DMS 273 (cell line): ENCODE data around the gene USP24.
"Not testable (repeated sequence)": the region's sequence is repeated elsewhere in the genome, so short reads cannot be mapped to it uniquely, and the experiment has no call there.

ENCODE experiments used
- DNase-seq: peaks from one replicate; lab custom pipeline; 2025; ENCODE audit not compliant: unreplicated experiment; lab: John Stamatoyannopoulos, UW

USP24 gene

DNA sequence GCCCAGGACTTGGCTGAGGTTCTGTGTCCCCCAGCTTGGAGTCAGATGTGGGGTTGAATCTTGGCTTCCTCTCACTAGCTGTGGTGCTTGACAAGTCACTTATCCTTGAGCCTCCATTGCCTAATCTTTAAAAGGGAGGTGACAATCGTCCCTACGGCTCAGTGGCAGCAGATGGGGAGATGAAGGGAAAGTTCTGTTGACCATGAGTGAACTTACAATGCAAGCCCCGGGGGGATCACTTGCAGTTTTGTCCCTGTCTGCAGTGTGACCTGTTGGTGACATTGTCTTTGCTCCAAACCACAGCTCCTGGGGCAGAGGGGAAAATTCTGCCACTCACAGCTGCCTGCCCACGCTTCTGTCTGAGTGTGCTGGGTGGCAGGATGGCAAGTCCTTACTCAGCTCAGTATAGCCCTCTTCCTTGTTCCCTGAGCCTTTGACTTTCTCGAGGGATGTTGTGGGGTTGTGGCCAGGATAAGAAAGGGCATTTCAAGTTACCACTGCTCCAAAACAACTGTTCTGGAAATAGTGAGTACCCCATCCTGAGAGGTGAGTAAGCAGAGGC, 174.2 kb downstream of the USP24 start:
- no peak for DNase-seq

DNA sequence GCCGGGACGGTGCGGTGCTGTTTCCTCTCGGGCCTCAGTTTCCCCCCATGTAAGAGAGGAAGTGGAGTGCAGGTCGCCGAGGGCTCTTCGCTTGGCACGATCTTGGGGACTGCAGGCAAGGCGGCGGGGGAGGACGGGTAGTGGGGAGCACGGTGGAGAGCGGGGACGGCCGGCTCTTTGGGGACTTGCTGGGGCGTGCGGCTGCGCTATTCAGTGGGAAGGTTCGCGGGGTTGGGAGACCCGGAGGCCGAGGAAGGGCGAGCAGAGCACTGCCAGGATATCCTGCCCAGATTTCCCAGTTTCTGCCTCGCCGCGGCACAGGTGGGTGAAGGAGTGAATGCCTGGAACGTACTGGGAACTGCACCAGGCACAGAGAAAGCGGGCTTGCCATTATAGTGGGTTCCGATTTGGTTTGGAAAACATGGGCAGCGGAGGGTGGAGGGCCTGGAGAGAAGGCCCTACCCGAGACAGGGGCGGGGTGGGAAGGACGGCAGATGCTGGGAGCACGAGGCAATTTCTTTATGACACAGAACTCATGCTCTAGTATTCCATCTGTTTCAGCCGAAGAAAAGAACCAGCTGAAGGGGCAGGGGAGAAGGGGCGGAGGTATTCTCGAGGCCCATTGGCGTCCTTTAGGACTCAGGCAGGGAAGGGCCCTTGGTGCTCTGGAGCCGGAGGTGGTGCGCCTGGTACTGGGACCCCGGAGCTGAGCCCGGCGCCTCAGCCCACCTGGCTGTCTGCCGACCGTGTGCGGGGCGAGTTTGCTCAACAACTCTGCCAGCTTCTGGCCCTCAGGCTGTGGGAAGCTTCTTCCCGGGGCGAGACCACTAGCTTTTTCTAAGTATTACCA, 174.9 kb downstream of the USP24 start:
- DNase-seq = peak; percentile 88

DNA sequence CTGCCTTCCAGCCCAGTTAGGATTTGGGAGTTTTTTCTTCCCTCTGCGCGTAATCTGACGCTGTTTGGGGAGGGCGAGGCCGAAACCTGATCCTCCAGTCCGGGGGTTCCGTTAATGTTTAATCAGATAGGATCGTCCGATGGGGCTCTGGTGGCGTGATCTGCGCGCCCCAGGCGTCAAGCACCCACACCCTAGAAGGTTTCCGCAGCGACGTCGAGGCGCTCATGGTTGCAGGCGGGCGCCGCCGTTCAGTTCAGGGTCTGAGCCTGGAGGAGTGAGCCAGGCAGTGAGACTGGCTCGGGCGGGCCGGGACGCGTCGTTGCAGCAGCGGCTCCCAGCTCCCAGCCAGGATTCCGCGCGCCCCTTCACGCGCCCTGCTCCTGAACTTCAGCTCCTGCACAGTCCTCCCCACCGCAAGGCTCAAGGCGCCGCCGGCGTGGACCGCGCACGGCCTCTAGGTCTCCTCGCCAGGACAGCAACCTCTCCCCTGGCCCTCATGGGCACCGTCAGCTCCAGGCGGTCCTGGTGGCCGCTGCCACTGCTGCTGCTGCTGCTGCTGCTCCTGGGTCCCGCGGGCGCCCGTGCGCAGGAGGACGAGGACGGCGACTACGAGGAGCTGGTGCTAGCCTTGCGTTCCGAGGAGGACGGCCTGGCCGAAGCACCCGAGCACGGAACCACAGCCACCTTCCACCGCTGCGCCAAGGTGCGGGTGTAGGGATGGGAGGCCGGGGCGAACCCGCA, 175.7 kb downstream of the USP24 start, which contains the start of gene PCSK9:
Gene PCSK9 (plus strand): TSS at position 207 of the 741 bp plus-strand sequence. CDS start 290 bp downstream, at position 497.
- peak; percentile 32 for DNase-seq

DNA sequence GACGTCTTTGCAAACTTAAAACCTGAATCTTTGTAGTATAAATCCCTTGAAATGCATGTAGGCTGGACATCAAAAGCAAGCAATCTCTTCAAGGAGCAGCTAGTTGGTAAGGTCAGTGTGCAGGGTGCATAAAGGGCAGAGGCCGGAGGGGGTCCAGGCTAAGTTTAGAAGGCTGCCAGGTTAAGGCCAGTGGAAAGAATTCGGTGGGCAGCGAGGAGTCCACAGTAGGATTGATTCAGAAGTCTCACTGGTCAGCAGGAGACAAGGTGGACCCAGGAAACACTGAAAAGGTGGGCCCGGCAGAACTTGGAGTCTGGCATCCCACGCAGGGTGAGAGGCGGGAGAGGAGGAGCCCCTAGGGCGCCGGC, 176.2 kb downstream of the USP24 start:
- DNase-seq = no peak

DNA sequence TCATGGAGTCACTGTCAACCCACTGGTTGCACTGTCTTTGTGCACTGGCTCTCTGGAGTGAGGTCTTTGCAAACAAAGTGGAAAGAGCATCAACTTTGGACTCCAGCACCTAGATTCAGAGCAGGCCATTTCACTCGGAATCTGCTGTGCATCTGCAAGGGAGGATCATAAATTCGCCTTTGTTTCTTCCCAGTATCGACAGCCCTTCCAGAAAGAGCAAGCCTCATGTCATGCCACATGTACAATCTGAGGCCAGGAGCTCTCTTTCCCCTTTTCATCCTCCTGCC, 176.7 kb downstream of the USP24 start:
- no peak for DNase-seq

DNA sequence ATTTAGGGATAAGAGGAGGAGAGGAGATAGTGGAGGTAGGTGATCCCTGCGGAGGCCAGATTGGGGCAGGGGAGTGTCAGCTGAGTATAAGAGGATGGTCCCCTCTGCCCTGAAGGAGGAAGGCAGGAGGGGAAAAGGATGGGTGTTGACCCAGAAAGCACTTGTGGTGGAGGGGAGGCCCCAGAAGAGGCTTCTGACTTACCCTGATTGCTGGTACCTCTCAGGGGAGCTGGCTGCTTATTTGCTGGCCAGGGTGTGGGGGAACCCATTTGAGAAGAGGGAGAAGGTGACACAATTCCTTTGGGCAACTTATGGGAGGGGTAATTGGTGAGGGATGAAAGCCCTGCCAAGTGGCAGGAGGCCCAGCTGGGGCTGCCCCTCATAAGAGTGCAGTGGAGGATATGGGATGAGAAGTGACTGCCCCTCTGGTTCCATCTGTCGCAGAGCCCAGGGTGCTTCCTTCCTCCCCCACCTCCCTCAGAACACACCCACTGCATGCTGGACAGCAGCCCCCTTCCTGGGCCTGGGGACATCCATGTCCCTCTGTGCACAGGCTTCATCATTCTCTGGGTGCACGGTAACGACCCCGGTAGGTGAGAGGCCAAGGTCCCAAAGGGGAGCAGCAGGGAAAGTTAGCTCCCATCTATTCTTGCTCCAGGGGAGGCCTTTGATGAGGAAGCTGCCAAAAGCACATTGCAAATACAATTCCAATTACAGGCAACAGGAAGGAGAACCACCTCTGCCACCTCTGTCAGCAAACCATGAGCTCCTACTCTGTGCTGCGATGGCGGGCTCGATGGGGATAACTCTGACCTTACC, 177.2 kb downstream of the USP24 start:
- peak; percentile 66 for DNase-seq

DNA sequence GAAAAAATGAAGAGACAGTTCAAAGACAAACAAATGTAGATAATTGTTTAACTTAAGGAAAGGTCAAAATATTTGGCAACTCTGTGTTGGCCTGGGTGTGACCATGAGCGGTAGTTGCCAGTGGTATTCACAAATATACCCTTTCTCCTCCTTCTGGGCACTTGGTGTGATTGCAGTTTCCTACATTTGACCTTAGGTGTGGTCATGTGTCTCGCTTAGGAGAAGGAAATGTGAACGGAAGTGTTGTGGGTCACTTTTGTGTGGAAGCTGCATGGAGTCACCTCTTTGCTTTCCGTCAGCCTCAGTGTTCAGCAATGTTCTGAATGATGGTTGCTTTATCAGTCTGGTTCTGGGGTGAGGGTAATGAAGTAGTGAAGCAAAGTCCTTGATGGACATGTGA, 179.3 kb downstream of the USP24 start:
- no peak for DNase-seq

DNA sequence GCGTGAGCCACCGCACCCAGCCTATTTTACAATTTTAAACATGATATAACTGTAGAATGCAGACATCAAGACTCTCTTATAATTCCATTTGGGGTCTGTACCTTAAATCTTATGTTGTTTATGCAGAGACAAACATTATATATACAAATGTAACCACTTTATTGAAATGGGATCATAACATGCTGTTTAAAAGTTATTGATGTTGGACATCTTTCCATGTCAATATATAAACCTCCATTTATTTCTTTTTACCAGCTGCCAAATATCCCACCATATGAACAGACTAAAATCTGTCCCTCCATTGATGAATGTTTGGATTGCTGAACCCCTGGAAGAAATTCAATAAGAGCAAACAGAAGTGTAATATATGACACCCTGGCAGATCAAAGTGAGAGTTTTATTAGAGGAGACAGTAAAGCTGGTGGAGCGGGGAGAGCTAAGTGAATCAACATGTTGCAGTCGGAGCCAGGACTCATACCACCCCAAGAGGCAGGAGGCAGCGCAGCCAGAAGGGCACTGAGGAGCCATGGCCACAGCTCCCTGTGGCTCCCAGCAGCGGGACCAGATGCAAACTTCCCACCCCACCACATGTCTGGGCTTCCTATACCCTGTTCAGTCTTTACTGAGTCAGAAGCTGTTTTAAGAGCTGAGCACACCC, 180.6 kb downstream of the USP24 start:
- DNase-seq = peak; percentile 32

DNA sequence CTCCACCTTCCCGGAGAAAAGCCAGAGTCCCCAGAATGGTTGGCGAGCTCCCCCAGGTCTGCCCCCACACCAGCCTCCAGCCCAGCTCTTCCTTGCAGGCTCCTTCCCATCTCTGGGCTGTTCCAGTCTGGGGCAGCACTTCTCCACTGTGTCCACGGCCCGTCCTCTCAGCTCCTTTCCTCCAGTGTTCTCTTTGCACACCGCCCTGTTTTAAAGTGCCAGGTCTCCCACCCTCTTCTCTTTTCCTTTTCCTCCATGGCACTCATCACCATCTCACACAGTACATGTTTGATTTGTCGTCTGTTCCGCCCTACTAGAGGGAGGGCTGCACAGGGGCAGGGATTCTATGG, 181.9 kb downstream of the USP24 start:
- DNase-seq = no peak

DNA sequence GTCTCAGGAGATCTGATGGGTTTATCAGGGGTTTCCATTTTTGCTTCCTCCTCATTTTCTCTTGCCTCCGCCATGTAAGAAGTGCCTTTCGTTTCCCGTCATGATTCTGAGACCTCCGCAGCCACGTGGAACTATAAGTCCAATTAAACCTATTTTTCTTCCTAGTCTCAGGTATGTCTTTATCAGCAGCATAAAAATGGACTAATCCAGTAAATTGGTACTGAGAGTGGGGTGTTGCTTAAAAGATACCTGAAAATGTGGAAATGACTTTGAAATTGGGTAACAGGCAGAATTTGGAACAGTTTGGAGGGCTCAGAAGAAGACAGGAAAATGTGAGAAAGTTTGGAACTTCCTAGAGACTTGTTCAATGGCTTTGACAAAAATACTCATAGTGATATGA, 184.1 kb downstream of the USP24 start:
- not testable (repeated sequence) for DNase-seq

DNA sequence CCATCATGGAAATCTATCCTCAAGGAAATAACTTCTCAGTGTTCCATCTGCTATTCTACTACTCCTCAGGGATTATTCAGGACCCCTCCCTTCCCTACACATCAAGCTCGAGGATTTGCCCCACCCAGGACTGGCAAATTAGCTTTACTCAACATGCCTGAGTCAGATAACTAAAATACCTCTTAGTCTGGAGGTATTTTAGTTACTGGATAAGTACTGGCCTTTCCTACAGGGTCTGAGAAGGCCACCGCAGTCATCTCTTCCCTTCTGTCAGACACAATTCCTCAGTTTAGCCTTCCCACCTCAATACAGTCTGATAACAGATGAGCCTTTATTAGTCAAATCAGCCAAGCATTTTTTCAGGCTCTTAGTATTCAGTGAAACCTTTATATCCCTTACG, 188.5 kb downstream of the USP24 start:
- not testable (repeated sequence) for DNase-seq

DNA sequence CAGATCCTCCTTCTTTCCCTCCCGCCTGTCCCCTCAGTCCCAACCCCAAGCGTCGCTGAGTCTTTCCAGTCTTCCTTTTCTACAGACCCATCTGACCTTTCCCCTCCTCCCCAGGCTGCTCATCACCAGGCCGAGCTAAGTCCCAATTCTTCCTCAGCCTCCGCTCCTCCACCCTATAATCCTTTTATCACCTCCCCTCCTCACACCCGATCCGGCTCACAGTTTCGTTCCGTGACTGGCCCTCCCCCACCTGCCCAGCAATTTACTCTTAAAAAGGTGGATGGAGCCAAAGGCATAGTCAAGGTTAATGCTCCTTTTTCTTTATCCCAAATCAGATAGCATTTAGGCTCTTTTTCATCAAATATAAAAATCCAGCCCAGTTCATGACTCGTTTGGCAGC, 191.0 kb downstream of the USP24 start:
- DNase-seq = not testable (repeated sequence)

DNA sequence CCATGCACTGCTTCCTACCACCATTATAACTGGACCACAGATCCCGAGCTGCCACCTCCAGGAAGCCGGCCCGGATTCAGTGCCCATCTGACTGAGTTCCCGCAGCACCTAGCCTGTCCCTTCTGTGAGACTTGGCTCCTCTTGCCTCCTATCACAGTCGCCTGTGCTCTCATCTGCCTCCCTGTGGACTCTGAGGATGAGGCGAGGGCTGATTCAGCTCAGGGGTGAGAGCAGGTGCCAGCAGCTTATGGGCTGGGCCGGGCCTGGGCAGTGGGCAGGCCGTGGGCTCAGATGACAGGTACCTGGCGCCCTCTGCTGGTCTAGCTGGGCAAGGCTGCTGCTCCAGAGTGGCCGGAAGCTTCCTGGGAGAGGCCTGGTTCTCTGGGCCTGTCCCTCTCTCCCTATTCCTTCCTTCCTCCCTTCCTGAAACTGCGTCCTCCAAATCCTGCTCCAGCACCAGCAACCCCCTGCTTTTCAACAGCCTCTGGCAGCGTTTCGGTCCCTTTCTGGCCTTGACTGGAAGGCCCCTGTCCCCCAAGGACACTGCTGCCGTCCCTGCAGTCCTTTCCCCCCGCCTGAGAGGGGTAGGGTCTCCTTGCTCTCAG, 193.1 kb downstream of the USP24 start:
- peak; percentile 96 for DNase-seq

DNA sequence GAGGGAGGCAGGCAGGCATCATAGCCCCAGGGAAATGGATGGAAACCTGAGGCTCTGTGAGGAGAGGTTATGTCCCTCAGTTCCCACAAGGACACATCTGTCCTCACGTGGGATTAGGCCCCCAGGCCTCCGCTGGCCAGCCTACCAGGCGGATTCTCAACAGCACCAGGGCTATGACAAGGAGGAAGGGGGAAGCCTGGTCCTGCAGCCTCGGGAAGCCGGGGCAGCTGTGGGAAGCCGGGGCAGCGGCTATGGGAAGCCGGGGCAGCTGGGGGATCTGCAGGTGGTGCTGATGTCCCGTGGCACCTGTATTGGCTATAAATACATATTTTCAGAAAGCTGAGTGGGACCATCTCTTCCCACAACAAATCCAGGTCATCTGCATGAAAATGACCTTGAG, 196.8 kb downstream of the USP24 start:
- DNase-seq = no peak
